ENCODE data around the gene TRIM27. TPM values are rescaled to one million over a fixed set of nuclear protein-coding genes. Genes with fewer than 3 reads are reported as not detected.

The TRIM27 gene
- total RNA-seq, 1 donor from 2014 or later: 54.5 TPM

GRCh38 chr6:28886079-28886439, 37.7 kb downstream of the TRIM27 start:
- no peaks in the 10 kb centered on the region for H3K27me3 Mint-ChIP-seq (ENCODE audit: low read depth, unreplicated experiment)
- peaks cover 7% of the 10 kb centered on the region for H3K9me3 Mint-ChIP-seq (ENCODE audit: unreplicated experiment)
- DNase-seq (ENCODE audit: low read depth) (no peak), FAIRE-seq (no peak)
- H3K9me3 ChIP-seq (ENCODE audit: insufficient read depth, low read depth, low read length): no peaks in the 10 kb centered on the region
- no peak overlapping the region for H3K4me3 ChIP-seq (ENCODE audit: insufficient read depth, low read depth, low read length)
- H3K4me1 ChIP-seq (ENCODE audit: insufficient read depth, low read length): no peaks in the 10 kb centered on the region
- H3K27ac ChIP-seq (ENCODE audit: low read depth, low read length): no peak overlapping the region
- no peak overlapping the region for H3K4me2 ChIP-seq (ENCODE audit: low read length)
- no peaks in the 10 kb centered on the region for H3K36me3 Mint-ChIP-seq (ENCODE audit: low read depth, unreplicated experiment)
- H3K9ac ChIP-seq (ENCODE audit: low read length): no peak overlapping the region
- no peaks in the 10 kb centered on the region for H3K79me2 ChIP-seq (ENCODE audit: insufficient read depth, low read length)
- TF ChIP-seq CTCF (IDR thresholded peaks at IDR 0.05; ENCODE audit: insufficient read depth, low read depth, low read length): no peak
- TF ChIP-seq EZH2 (IDR thresholded peaks at IDR 0.05; ENCODE audit: insufficient read depth, low read length): no peak
- H2AFZ ChIP-seq (ENCODE audit: low read depth, low read length): no peak overlapping the region
- no peak overlapping the region for H3K27ac Mint-ChIP-seq (ENCODE audit: unreplicated experiment)
- no peaks in the 10 kb centered on the region for H3K36me3 ChIP-seq (ENCODE audit: insufficient read depth, low read length)
- H3K4me1 Mint-ChIP-seq (ENCODE audit: low read depth, unreplicated experiment): no peaks in the 10 kb centered on the region
- no peak overlapping the region for H3K4me3 Mint-ChIP-seq (ENCODE audit: unreplicated experiment)
- H4K20me1 ChIP-seq (ENCODE audit: insufficient read depth, low read length): no peaks in the 10 kb centered on the region
- H3K27me3 ChIP-seq (ENCODE audit: insufficient read depth, low read length): peaks cover 2% of the 10 kb centered on the region

- H3K9me3 ChIP-seq (ENCODE audit: insufficient read depth, low read depth, low read length): no peaks in the 10 kb centered on the region
- no peak overlapping the region for H2AFZ ChIP-seq (ENCODE audit: low read depth, low read length)
- no peaks in the 10 kb centered on the region for H3K4me1 Mint-ChIP-seq (ENCODE audit: low read depth, unreplicated experiment)
- H3K4me3 ChIP-seq (ENCODE audit: insufficient read depth, low read depth, low read length): no peak overlapping the region
- H4K20me1 ChIP-seq (ENCODE audit: insufficient read depth, low read length): no peaks in the 10 kb centered on the region
- H3K27me3 ChIP-seq (ENCODE audit: insufficient read depth, low read length): peaks cover 2% of the 10 kb centered on the region
- no peaks in the 10 kb centered on the region for H3K79me2 ChIP-seq (ENCODE audit: insufficient read depth, low read length)
- H3K27ac Mint-ChIP-seq (ENCODE audit: unreplicated experiment): no peak overlapping the region
- DNase-seq (ENCODE audit: low read depth): no peak
- H3K4me1 ChIP-seq (ENCODE audit: insufficient read depth, low read length): no peaks in the 10 kb centered on the region
- H3K9me3 Mint-ChIP-seq (ENCODE audit: unreplicated experiment): peaks cover 7% of the 10 kb centered on the region
- FAIRE-seq: no peak
- no peak overlapping the region for H3K4me2 ChIP-seq (ENCODE audit: low read length)
- H3K36me3 ChIP-seq (ENCODE audit: insufficient read depth, low read length): no peaks in the 10 kb centered on the region
- H3K27ac ChIP-seq (ENCODE audit: low read depth, low read length): no peak overlapping the region
- H3K27me3 Mint-ChIP-seq (ENCODE audit: low read depth, unreplicated experiment): no peaks in the 10 kb centered on the region
- TF ChIP-seq CTCF (IDR thresholded peaks at IDR 0.05; ENCODE audit: insufficient read depth, low read depth, low read length) (no peak), EZH2 (IDR thresholded peaks at IDR 0.05; ENCODE audit: insufficient read depth, low read length) (no peak)
- H3K36me3 Mint-ChIP-seq (ENCODE audit: low read depth, unreplicated experiment): no peaks in the 10 kb centered on the region
- H3K9ac ChIP-seq (ENCODE audit: low read length): no peak overlapping the region
- no peak overlapping the region for H3K4me3 Mint-ChIP-seq (ENCODE audit: unreplicated experiment)
Measured at GRCh38 chr6:28884423-28885131, 39.2 kb downstream of the TRIM27 start.
